ENCODE results near the gene OR5F1.

DNA sequence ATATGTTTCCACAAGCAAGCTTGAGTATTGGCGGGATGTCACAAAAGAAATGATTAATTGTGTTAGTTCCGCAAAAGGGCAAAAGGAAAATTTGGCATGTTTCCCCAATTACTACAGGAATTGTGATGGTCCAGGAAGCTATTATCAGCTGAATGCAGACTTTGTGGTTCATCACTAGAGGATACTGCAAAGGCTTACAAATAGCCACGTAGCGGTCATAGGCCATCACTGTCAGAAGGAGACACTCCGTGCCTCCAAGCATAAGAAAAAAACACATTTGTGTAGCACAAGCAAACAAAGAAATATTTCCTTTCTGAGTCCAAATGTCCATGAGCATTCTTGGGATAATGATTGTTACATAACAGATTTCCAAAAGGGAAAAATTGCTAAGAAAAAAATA, 26.5 kb downstream of the OR5F1 start:
- TF ChIP-seq, protein P1, sequence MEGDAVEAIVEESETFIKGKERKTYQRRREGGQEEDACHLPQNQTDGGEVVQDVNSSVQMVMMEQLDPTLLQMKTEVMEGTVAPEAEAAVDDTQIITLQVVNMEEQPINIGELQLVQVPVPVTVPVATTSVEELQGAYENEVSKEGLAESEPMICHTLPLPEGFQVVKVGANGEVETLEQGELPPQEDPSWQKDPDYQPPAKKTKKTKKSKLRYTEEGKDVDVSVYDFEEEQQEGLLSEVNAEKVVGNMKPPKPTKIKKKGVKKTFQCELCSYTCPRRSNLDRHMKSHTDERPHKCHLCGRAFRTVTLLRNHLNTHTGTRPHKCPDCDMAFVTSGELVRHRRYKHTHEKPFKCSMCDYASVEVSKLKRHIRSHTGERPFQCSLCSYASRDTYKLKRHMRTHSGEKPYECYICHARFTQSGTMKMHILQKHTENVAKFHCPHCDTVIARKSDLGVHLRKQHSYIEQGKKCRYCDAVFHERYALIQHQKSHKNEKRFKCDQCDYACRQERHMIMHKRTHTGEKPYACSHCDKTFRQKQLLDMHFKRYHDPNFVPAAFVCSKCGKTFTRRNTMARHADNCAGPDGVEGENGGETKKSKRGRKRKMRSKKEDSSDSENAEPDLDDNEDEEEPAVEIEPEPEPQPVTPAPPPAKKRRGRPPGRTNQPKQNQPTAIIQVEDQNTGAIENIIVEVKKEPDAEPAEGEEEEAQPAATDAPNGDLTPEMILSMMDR (conservative IDR thresholded peaks at IDR 0.05; ENCODE audit: low read length), result no peak
- TF ChIP-seq EZH2phosphoT487 (IDR thresholded peaks at IDR 0.05; ENCODE audit: borderline replicate concordance), result no peak

Data from Loucy (cell line).